HEK293T (cell line): ENCODE results near the gene CADM1.
A peak's percentile ranks its signal among the peaks of the same experiment; 100 is the strongest.

Experiments used
- CTCF ChIA-PET: fragments of 350-600 bp; formaldehyde crosslinking; extraction: SDS; loops from one replicate; lab custom pipeline; 2021; ENCODE audit warnings: antibody characterized with exemption, inconsistent platforms; lab: Yijun Ruan, JAX
- POLR2A ChIA-PET: fragments of 350-600 bp; formaldehyde crosslinking; extraction: SDS; loops from one replicate; lab custom pipeline; 2020; ENCODE audit warnings: antibody characterized with exemption, inconsistent platforms; lab: Yijun Ruan, JAX
- DNase-seq: peaks from one replicate; pipeline ENCODE4 v3.0.0; 2012; ENCODE audit warnings: mixed read lengths; ENCODE audit errors: extremely low spot score
- ARNT ChIP-seq: fragments of 450-650 bp; IDR thresholded peaks from 2 replicates; pipeline ENCODE4 v1.6.1; 2017; ENCODE audit warnings: mild to moderate bottlenecking
- BHLHE40 ChIP-seq: fragments of 450-650 bp; IDR thresholded peaks from 2 replicates; pipeline ENCODE4 v1.6.1; 2016; ENCODE audit warnings: mild to moderate bottlenecking, moderate library complexity, borderline replicate concordance
- CTBP1 ChIP-seq: fragments of 450-650 bp; IDR thresholded peaks from 2 replicates; pipeline ENCODE4 v1.6.1; 2016; ENCODE audit warnings: borderline replicate concordance
- ELF4 ChIP-seq: fragments of 450-650 bp; IDR thresholded peaks from 2 replicates; pipeline ENCODE4 v1.6.1; 2017; ENCODE audit warnings: antibody characterized with exemption
- FOXA1 ChIP-seq: fragments of 450-650 bp; IDR thresholded peaks from 2 replicates; pipeline ENCODE4 v1.6.1; 2016; ENCODE audit warnings: mild to moderate bottlenecking
- FOXK2 ChIP-seq: fragments of 450-650 bp; IDR thresholded peaks from 2 replicates; pipeline ENCODE4 v1.6.1; 2016; ENCODE audit warnings: mild to moderate bottlenecking
- FOXM1 ChIP-seq: fragments of 450-650 bp; IDR thresholded peaks from 2 replicates; pipeline ENCODE4 v1.6.1; 2017; ENCODE audit warnings: mild to moderate bottlenecking, borderline replicate concordance
- HDGF ChIP-seq: fragments of 450-650 bp; IDR thresholded peaks from 2 replicates; pipeline ENCODE4 v1.6.1; 2017; ENCODE audit warnings: antibody characterized with exemption, borderline replicate concordance
- L3MBTL2 ChIP-seq: fragments of 450-650 bp; conservative IDR thresholded peaks from 2 replicates; pipeline ENCODE4 v1.6.1; 2016; ENCODE audit warnings: mild to moderate bottlenecking
- LEF1 ChIP-seq: fragments of 450-650 bp; IDR thresholded peaks from 2 replicates; pipeline ENCODE4 v1.6.1; 2017; ENCODE audit warnings: mild to moderate bottlenecking, borderline replicate concordance
- NFRKB ChIP-seq: fragments of 450-650 bp; IDR thresholded peaks from 2 replicates; pipeline ENCODE4 v1.6.1; 2016; ENCODE audit warnings: mild to moderate bottlenecking, moderate library complexity
- SP1 ChIP-seq: fragments of 450-650 bp; IDR thresholded peaks from 2 replicates; pipeline ENCODE4 v1.6.1; 2017
- SUZ12 ChIP-seq: fragments of 450-650 bp; IDR thresholded peaks from 2 replicates; pipeline ENCODE4 v1.6.1; 2016; ENCODE audit warnings: mild to moderate bottlenecking
- TARDBP ChIP-seq: fragments of 450-650 bp; IDR thresholded peaks from 2 replicates; pipeline ENCODE4 v1.6.1; 2016
- ZNF384 ChIP-seq: fragments of 450-650 bp; IDR thresholded peaks from 2 replicates; pipeline ENCODE4 v1.6.1; 2016
- TF ChIP-seq, protein P1 (sequence below): fragments of 450-650 bp; IDR thresholded peaks from 2 replicates; pipeline ENCODE4 v1.6.1; 2016

The CADM1 gene

DNA sequence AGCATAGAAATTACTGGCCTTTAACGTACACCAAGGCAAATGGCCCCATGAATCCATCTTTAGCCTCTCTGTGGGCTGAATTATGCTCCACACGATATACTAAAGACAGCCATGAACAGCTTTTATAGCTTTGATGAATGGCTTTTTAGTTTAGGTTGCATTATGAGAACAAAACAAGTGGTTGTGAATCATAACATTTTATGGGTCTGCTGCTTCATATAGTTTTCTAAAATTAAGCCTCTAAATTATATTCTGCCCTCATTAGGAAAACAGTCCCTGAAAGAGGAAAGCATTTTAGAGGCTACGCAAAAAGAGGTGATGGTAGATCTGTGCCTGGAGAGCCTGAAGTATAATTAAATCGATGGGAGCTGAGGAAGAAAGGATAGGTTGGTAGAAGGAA is 221.3 kb downstream of the CADM1 start:
- POLR2A ChIA-PET = no interaction called here
- CTCF ChIA-PET = interaction anchor here (1.2 kb wide), 1 partner anchor 9 kb away, joined by 3 read pairs; no protein-coding TSS in a partner anchor
- no peak for TF ChIP-seq NFRKB
- no peak for TF ChIP-seq FOXK2
- TF ChIP-seq, protein P1, sequence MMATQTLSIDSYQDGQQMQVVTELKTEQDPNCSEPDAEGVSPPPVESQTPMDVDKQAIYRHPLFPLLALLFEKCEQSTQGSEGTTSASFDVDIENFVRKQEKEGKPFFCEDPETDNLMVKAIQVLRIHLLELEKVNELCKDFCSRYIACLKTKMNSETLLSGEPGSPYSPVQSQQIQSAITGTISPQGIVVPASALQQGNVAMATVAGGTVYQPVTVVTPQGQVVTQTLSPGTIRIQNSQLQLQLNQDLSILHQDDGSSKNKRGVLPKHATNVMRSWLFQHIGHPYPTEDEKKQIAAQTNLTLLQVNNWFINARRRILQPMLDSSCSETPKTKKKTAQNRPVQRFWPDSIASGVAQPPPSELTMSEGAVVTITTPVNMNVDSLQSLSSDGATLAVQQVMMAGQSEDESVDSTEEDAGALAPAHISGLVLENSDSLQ = peak; percentile 36; the same call in 1 of the 2 replicates
- TF ChIP-seq FOXM1 = no peak
- TF ChIP-seq SP1 = no peak
- DNase-seq = no peak

DNA sequence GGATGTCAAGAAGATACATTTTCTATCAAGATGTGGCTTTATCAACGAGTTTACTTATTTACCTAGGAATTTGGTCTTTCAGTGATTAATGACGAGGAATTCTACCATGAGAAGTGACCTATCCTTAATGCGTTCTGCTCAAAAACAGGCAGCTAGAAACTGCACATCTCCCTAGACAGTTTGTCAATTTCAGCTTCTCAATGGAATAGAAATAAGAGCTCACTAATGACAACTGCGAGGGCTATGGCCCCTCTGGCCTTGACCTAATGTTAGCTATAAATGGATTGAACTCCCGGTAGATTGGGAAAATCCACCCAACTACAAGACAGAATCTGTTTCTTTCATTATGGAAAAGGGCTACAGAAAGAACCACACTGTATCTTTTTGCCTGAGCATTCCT is 223.4 kb downstream of the CADM1 start:
- ChIA-PET CTCF (interaction anchor here (1.4 kb wide), 1 partner anchor 9 kb away, joined by 5 read pairs; no protein-coding TSS in a partner anchor), POLR2A (no interaction called here)
- no peak for DNase-seq
- TF ChIP-seq BHLHE40 (no peak), HDGF (no peak), ARNT (no peak), L3MBTL2 (no peak), FOXA1 (no peak), FOXK2 (no peak), LEF1 (no peak), SUZ12 (no peak), TARDBP (no peak), NFRKB (no peak), CTBP1 (no peak), ELF4 (no peak), ZNF384 (no peak), SP1 (no peak), FOXM1 (no peak)
- TF ChIP-seq, protein P1 = no peak

- no peak for TF ChIP-seq ZNF384
- DNase-seq = no peak
- ChIA-PET CTCF (no interaction called here), POLR2A (no interaction called here)
These were observed 224.1 kb downstream of the CADM1 start for GRCh38 chr11:115279813-115280761.

DNA sequence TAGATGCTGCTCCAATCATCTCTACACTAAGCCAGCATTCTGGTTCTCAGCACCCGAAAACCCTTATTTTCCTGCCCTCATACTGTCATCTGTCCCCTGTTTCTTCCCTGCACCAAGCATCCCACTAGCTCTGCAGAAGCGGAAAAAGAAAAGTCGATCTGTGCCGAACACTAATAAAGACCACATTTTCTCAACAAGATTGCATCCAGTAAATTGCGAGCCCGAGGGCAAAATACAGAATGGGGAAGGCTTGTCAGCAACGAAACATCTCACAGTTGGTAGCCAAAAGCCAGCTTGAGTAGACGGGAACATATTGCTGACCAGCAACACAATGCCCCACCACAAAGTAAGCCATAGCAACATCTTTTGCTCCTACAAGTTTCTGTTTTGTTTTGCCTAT is 227.4 kb downstream of the CADM1 start:
- no peak for TF ChIP-seq FOXM1
- TF ChIP-seq FOXA1 = no peak
- no peak for TF ChIP-seq BHLHE40
- no peak for TF ChIP-seq HDGF
- TF ChIP-seq LEF1 = no peak
- TF ChIP-seq ARNT = no peak
- no peak for TF ChIP-seq FOXK2
- TF ChIP-seq SP1 = no peak
- CTCF ChIA-PET = interaction anchor here (0.8 kb wide), 1 partner anchor 240 kb away, joined by 3 read pairs; no protein-coding TSS in a partner anchor
- POLR2A ChIA-PET = interaction anchor here (1.0 kb wide), 1 partner anchor 9 kb away, joined by 3 read pairs; no protein-coding TSS in a partner anchor
- DNase-seq = no peak

- POLR2A ChIA-PET = no interaction called here
These were observed 228.0 kb downstream of the CADM1 start for GRCh38 chr11:115276191-115276590.

DNA sequence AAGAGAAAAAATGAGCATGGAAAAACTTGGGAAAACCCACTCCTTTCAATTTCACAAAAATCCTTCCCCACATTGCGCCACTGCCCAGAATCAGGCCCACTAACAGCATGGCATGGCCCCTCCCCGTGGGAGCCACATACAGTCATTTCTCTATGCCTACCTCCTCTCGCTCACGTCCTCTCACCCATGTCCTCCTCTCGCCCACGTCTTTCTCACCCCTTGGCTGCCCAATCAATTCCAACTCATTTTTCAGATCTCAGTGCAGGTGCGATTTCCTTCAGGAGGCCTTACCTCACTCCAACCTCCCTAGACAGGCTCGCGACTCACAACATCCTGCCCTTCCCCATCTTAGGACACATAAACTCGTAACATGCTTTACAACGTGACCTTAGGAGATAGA is 229.2 kb downstream of the CADM1 start:
- TF ChIP-seq LEF1 (no peak), L3MBTL2 (no peak), ELF4 (no peak), SP1 (no peak), FOXA1 (no peak), TARDBP (no peak), NFRKB (no peak), FOXK2 (no peak), HDGF (no peak), BHLHE40 (no peak), FOXM1 (no peak), ARNT (no peak), SUZ12 (no peak), CTBP1 (no peak), ZNF384 (no peak)
- TF ChIP-seq, protein P1 = no peak
- no peak for DNase-seq
- ChIA-PET POLR2A (no interaction called here), CTCF (no interaction called here)

More at GRCh38 chr11:115276191-115276590, 228.0 kb downstream of the CADM1 start:
- TF ChIP-seq BHLHE40 (no peak), CTBP1 (no peak), TARDBP (no peak), FOXA1 (no peak), HDGF (no peak), SUZ12 (no peak), LEF1 (no peak), FOXM1 (no peak), ARNT (no peak), FOXK2 (no peak), NFRKB (no peak), SP1 (no peak), ZNF384 (no peak), L3MBTL2 (no peak), ELF4 (no peak)
- TF ChIP-seq, protein P1 = no peak
- no peak for DNase-seq
- CTCF ChIA-PET = no interaction called here
